GM23338 (cell line): Measurements from ENCODE around the gene TLCD5. TPM values are rescaled to one million over a fixed set of nuclear protein-coding genes. Genes with fewer than 3 reads are reported as not detected.

Experiments
- ATAC-seq: fragments of 200-7000 bp; cut with Tn5 transposase; 3 replicates; pipeline ENCODE4 v1.9.1; 2020
- DNase-seq: peaks from one replicate; pipeline ENCODE4 v3.0.0-alpha.2; 2015; ENCODE audit warnings: low spot score
- H2AFZ ChIP-seq: fragments of 200-600 bp; sonication (generic); 2 replicates; pipeline ENCODE4 v1.8.0; 2016; ENCODE audit warnings: antibody characterized with exemption, mild to moderate bottlenecking, moderate library complexity
- H3F3A ChIP-seq: fragments of 200-600 bp; sonication (generic); replicated peaks from 2 replicates; pipeline ENCODE4 v1.8.0; 2017; ENCODE audit warnings: antibody characterized with exemption, mixed run types, low read depth
- H3K27ac ChIP-seq: fragments of 200-600 bp; sonication (generic); 2 replicates; pipeline ENCODE4 v1.6.1; 2016; ENCODE audit warnings: low read depth
- H3K27me3 ChIP-seq: fragments of 200-600 bp; sonication (generic); 2 replicates; pipeline ENCODE4 v1.8.0; 2016; ENCODE audit warnings: mild to moderate bottlenecking, mixed run types, moderate library complexity; ENCODE audit not compliant: insufficient read depth
- H3K36me3 ChIP-seq: fragments of 200-600 bp; sonication (generic); 2 replicates; pipeline ENCODE4 v1.8.0; 2016; ENCODE audit warnings: mild to moderate bottlenecking; ENCODE audit not compliant: insufficient read depth
- H3K4me1 ChIP-seq: fragments of 200-600 bp; sonication (generic); 2 replicates; pipeline ENCODE4 v1.8.0; 2016; ENCODE audit warnings: mild to moderate bottlenecking, moderate library complexity; ENCODE audit not compliant: insufficient read depth
- H3K4me2 ChIP-seq: fragments of 200-600 bp; sonication (generic); 2 replicates; pipeline ENCODE4 v1.7.1; 2017; ENCODE audit warnings: mixed run types
- H3K4me3 ChIP-seq: fragments of 200-600 bp; sonication (generic); 2 replicates; pipeline ENCODE4 v1.6.1; 2016; ENCODE audit warnings: mixed run types
- H3K79me2 ChIP-seq: fragments of 200-600 bp; sonication (generic); replicated peaks from 2 replicates; pipeline ENCODE4 v1.8.0; 2017; ENCODE audit warnings: mild to moderate bottlenecking; ENCODE audit not compliant: insufficient read depth
- H3K9me2 ChIP-seq: fragments of 200-600 bp; sonication (generic); 2 replicates; pipeline ENCODE4 v1.8.0; 2017; ENCODE audit not compliant: insufficient read depth
- H4K20me1 ChIP-seq: fragments of 200-600 bp; sonication (generic); replicated peaks from 2 replicates; pipeline ENCODE4 v1.8.0; 2017; ENCODE audit warnings: mild to moderate bottlenecking; ENCODE audit not compliant: insufficient read depth
- H3K27ac Mint-ChIP-seq: 2 replicates; pipeline ENCODE4 v1.8.0; 2020; ENCODE audit warnings: inconsistent platforms, mild to moderate bottlenecking, moderate library complexity, mixed read lengths
- H3K27me3 Mint-ChIP-seq: 3 replicates; pipeline ENCODE4 v1.8.0; 2022; ENCODE audit warnings: low read depth, mild to moderate bottlenecking, moderate library complexity, mixed read lengths, inconsistent platforms; ENCODE audit not compliant: insufficient read depth, poor library complexity
- H3K36me3 Mint-ChIP-seq: 3 replicates; pipeline ENCODE4 v1.8.0; 2021; ENCODE audit warnings: low read depth, mild to moderate bottlenecking, inconsistent platforms, moderate library complexity, mixed read lengths
- H3K4me1 Mint-ChIP-seq: 3 replicates; pipeline ENCODE4 v1.8.0; 2020; ENCODE audit warnings: mild to moderate bottlenecking, inconsistent platforms, mixed read lengths
- H3K4me3 Mint-ChIP-seq: 3 replicates; pipeline ENCODE4 v1.8.0; 2021; ENCODE audit warnings: moderate library complexity, mild to moderate bottlenecking, inconsistent platforms, mixed read lengths
- H3K9me3 Mint-ChIP-seq: 3 replicates; pipeline ENCODE4 v1.8.0; 2020; ENCODE audit warnings: moderate library complexity, mild to moderate bottlenecking, inconsistent platforms, mixed read lengths
- CREB1 ChIP-seq: fragments of 250-450 bp; sonication (Bioruptor Pico); IDR thresholded peaks from 2 replicates; pipeline ENCODE4 v1.5.0; 2020; ENCODE audit warnings: low read depth, mild to moderate bottlenecking, moderate library complexity
- EZH2 ChIP-seq: fragments of 200-600 bp; sonication (generic); IDR thresholded peaks from one replicate; pipeline ENCODE4 v1.8.0; 2017; ENCODE audit warnings: antibody characterized with exemption, mild to moderate bottlenecking, low read depth; ENCODE audit not compliant: unreplicated experiment
- EZH2phosphoT487 ChIP-seq: fragments of 200-600 bp; sonication (generic); IDR thresholded peaks from one replicate; pipeline ENCODE4 v1.8.1; 2018; ENCODE audit warnings: antibody characterized with exemption; ENCODE audit not compliant: unreplicated experiment
- JUNB ChIP-seq: IDR thresholded peaks from one replicate; pipeline ENCODE4 v1.6.1; 2016; ENCODE audit warnings: antibody characterized with exemption; ENCODE audit not compliant: unreplicated experiment
- POLR2AphosphoS5 ChIP-seq: IDR thresholded peaks from 2 replicates; pipeline ENCODE4 v1.6.1; 2016; ENCODE audit warnings: antibody characterized with exemption, low read depth
- REST ChIP-seq: IDR thresholded peaks from one replicate; pipeline ENCODE4 v1.6.1; 2018; ENCODE audit warnings: antibody characterized with exemption; ENCODE audit not compliant: unreplicated experiment
- ZNF331 ChIP-seq: fragments of 250-450 bp; sonication (Bioruptor Pico); IDR thresholded peaks from 2 replicates; pipeline ENCODE4 v1.5.0; 2020; ENCODE audit warnings: low read depth, mild to moderate bottlenecking, moderate library complexity
- polyA plus RNA-seq: library from polyadenylated mRNA; unstranded; fragments of >200 nt; fragmentation: Nextera tagmentation; extraction: Ambion mirVana; gene quantifications from 2 replicates; pipeline ENCODE4 v1.2.1, GENCODE V29; 2016
- total RNA-seq: library from RNA; depleted of rRNA; stranded (reverse); fragments of >200 nt; shearing (Covaris generic); gene quantifications from 2 replicates; pipeline ENCODE4 v1.2.3, GENCODE V29; 2014
- TF ChIP-seq, protein P1 (sequence below), 2 experiments: fragments of 200-600 bp in 1 of 2; sonication (generic) in 1 of 2; conservative IDR thresholded peaks; 2 replicates each; pipeline versions ENCODE4 v1.5.1 to v1.6.1; 2016 to 2017; ENCODE audit warnings: antibody characterized with exemption in 2 of 2, low read depth in 2 of 2, mild to moderate bottlenecking in 2 of 2, moderate library complexity in 1 of 2

The TLCD5 gene
- total and polyA plus RNA-seq, 2 experiments from 2014 or later, result 5.2 to 10.0 TPM

GRCh38 chr11:120372296-120372695 is 47.2 kb downstream of the TLCD5 start:
- Mint-ChIP-seq H3K36me3 (peaks cover 5% of the 10 kb centered on the region; the same call in 2 of the 3 replicates), H3K4me1 (peaks cover 25% of the 10 kb centered on the region), H3K9me3 (0 out of 3 replicates have a peak, but pooled peaks cover under 1% of the 10 kb centered on the region), H3K27me3 (peaks cover 1% of the 10 kb centered on the region), H3K4me3 (no peak overlapping the region), H3K27ac (no peak overlapping the region)
- Histone ChIP-seq H3K36me3 (no peaks in the 10 kb centered on the region), H3K27me3 (no peaks in the 10 kb centered on the region), H3K9me2 (no peaks in the 10 kb centered on the region), H3F3A (no peaks in the 10 kb centered on the region), H3K79me2 (peaks cover 79% of the 10 kb centered on the region), H3K4me3 (no peak overlapping the region), H3K4me1 (peaks cover 7% of the 10 kb centered on the region), H2AFZ (no peak overlapping the region), H4K20me1 (no peaks in the 10 kb centered on the region; the same call in 1 of the 2 replicates), H3K4me2 (no peak overlapping the region), H3K27ac (no peak overlapping the region)
- ATAC-seq (no peak), DNase-seq (no peak)
- TF ChIP-seq POLR2AphosphoS5, result no peak
- no peak for TF ChIP-seq EZH2phosphoT487

DNA sequence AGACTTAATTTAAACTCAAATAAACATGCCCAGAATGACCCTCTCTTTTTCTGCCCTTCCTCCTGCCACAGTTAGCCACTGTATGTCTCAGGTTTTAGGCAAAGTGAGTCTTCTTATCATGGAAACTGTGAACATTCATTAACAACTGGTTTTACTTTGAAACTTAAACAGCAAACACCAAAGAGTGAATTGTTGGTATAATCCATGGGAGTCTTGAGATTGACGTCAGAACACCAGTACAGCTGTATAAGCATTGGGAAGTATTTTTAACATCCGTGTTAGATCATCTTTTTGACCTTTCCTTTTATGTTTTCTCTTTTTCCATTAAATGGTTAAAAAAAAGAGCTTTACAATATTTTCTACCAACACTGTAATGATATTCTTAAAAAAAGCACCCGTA is 50.0 kb downstream of the TLCD5 start:
- no peaks in the 10 kb centered on the region; the same call in 1 of the 2 replicates for H3F3A ChIP-seq
- Mint-ChIP-seq H3K4me1 (peaks cover 20% of the 10 kb centered on the region), H3K27me3 (peaks cover 1% of the 10 kb centered on the region), H3K9me3 (peaks cover 17% of the 10 kb centered on the region), H3K27ac (no peak overlapping the region), H3K4me3 (no peak overlapping the region), H3K36me3 (peaks cover 20% of the 10 kb centered on the region; the same call in 2 of the 3 replicates)
- no peaks in the 10 kb centered on the region for H3K27me3 ChIP-seq
- H3K79me2 ChIP-seq, result peaks cover 87% of the 10 kb centered on the region
- H3K27ac ChIP-seq, result no peak overlapping the region
- ATAC-seq, result no peak
- 0 out of 2 replicates have a peak, but pooled peaks cover 5% of the 10 kb centered on the region for H3K36me3 ChIP-seq
- no peak overlapping the region for H3K4me3 ChIP-seq
- no peak overlapping the region for H2AFZ ChIP-seq
- TF ChIP-seq, protein P1, sequence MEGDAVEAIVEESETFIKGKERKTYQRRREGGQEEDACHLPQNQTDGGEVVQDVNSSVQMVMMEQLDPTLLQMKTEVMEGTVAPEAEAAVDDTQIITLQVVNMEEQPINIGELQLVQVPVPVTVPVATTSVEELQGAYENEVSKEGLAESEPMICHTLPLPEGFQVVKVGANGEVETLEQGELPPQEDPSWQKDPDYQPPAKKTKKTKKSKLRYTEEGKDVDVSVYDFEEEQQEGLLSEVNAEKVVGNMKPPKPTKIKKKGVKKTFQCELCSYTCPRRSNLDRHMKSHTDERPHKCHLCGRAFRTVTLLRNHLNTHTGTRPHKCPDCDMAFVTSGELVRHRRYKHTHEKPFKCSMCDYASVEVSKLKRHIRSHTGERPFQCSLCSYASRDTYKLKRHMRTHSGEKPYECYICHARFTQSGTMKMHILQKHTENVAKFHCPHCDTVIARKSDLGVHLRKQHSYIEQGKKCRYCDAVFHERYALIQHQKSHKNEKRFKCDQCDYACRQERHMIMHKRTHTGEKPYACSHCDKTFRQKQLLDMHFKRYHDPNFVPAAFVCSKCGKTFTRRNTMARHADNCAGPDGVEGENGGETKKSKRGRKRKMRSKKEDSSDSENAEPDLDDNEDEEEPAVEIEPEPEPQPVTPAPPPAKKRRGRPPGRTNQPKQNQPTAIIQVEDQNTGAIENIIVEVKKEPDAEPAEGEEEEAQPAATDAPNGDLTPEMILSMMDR (conservative IDR thresholded peaks at IDR 0.05; ENCODE audit: low read depth in 2 of 2), result no peak
- TF ChIP-seq POLR2AphosphoS5 (no peak), JUNB (no peak), EZH2phosphoT487 (no peak), EZH2 (no peak), ZNF331 (CRISPR knock-in tag) (no peak), CREB1 (no peak)
- H3K9me2 ChIP-seq, result no peaks in the 10 kb centered on the region
- DNase-seq, result no peak
- peaks cover 7% of the 10 kb centered on the region for H3K4me1 ChIP-seq
- no peaks in the 10 kb centered on the region for H4K20me1 ChIP-seq
- H3K4me2 ChIP-seq, result no peak overlapping the region

DNA sequence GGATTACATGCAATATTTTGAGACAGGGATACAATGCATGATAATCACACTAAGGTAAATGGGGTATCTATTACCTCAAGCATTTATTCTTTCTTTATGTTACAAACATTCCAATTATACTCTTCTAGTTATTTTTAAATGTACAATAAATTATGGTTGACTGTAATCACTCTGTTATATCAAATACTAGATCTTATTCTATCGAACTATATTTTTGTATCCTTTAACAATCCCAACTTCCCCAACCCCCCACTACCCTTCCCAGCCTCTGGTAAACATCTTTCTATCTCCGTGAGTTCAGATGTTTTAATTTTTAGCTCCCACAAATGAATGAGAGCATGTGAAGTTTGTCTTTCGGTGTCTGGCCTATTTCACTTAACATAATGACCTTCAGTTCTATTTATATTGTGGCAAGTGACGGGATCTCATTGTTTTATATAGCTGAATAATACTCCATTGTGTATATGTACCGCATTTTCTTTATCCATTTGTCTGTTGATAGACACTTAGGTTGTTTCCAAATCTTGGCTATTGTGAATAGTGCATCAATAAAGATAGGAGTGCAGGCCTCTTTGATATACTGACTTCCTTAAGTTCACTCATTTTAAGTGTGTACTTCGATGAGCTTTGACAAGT is 51.6 kb downstream of the TLCD5 start:
- H3K36me3 Mint-ChIP-seq, result peaks cover 20% of the 10 kb centered on the region; the same call in 2 of the 3 replicates
- Histone ChIP-seq H3K36me3 (0 out of 2 replicates have a peak, but pooled peaks cover 5% of the 10 kb centered on the region), H3F3A (no peaks in the 10 kb centered on the region; the same call in 1 of the 2 replicates), H3K27ac (no peak overlapping the region), H3K4me3 (no peak overlapping the region), H3K79me2 (peaks cover 88% of the 10 kb centered on the region), H4K20me1 (no peaks in the 10 kb centered on the region), H2AFZ (no peak overlapping the region), H3K27me3 (no peaks in the 10 kb centered on the region), H3K4me1 (no peaks in the 10 kb centered on the region; the same call in 1 of the 2 replicates), H3K4me2 (no peak overlapping the region), H3K9me2 (no peaks in the 10 kb centered on the region)
- H3K4me3 Mint-ChIP-seq, result no peak overlapping the region
- ATAC-seq (no peak), DNase-seq (no peak)
- no peak overlapping the region for H3K27ac Mint-ChIP-seq
- H3K27me3 Mint-ChIP-seq, result no peaks in the 10 kb centered on the region
- H3K9me3 Mint-ChIP-seq, result peaks cover 17% of the 10 kb centered on the region
- H3K4me1 Mint-ChIP-seq, result peaks cover 11% of the 10 kb centered on the region; the same call in 2 of the 3 replicates
- no peak for TF ChIP-seq REST
